HCT116 (cell line): Measurements from ENCODE around the gene TUBA3D.

Experiments used
- POLR2AphosphoS5 ChIP-seq: IDR thresholded peaks from 2 replicates; pipeline ENCODE4 v1.6.1; 2011; ENCODE audit warnings: mild to moderate bottlenecking, low read depth, low read length, moderate library complexity
- TF ChIP-seq, protein P1 (sequence below), 3 experiments: fragments of 200-600 bp in 1 of 3; sonication (generic) in 1 of 3; IDR thresholded peaks in 2 of 3; conservative IDR thresholded peaks in 1 of 3; 2 replicates each; pipeline ENCODE4 v1.5.1; 2012 to 2017; ENCODE audit warnings: low read depth in 2 of 3, low read length in 2 of 3, antibody characterized with exemption in 1 of 3, borderline replicate concordance in 1 of 3, control low read depth in 1 of 3, mild to moderate bottlenecking in 1 of 3, mixed read lengths in 1 of 3, mixed run types in 1 of 3, moderate library complexity in 1 of 3; ENCODE audit not compliant: insufficient read depth in 1 of 3
- TF ChIP-seq, protein P2 (sequence below): IDR thresholded peaks from 2 replicates; pipeline ENCODE4 v1.6.1; 2012

DNA sequence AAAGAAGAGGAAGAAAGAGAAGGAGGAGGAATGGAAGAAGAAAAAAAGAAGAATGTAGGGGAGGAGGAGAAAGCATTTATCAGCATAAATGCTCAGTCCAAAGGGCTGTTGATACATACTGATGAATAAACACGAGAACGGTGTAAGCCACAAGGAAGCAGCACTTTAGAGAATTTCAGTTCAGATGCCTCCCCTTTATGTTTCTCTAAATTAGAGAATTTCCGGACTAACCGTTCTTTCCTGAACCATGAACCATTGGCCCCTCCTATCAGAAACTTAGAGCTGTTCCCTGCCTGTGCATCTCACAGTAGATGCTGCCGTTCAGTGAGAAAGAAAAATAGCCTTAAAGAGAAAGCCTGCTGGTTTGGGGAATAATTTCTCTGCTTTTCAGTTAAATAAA is 49.2 kb upstream of the TUBA3D start:
- TF ChIP-seq, protein P1, sequence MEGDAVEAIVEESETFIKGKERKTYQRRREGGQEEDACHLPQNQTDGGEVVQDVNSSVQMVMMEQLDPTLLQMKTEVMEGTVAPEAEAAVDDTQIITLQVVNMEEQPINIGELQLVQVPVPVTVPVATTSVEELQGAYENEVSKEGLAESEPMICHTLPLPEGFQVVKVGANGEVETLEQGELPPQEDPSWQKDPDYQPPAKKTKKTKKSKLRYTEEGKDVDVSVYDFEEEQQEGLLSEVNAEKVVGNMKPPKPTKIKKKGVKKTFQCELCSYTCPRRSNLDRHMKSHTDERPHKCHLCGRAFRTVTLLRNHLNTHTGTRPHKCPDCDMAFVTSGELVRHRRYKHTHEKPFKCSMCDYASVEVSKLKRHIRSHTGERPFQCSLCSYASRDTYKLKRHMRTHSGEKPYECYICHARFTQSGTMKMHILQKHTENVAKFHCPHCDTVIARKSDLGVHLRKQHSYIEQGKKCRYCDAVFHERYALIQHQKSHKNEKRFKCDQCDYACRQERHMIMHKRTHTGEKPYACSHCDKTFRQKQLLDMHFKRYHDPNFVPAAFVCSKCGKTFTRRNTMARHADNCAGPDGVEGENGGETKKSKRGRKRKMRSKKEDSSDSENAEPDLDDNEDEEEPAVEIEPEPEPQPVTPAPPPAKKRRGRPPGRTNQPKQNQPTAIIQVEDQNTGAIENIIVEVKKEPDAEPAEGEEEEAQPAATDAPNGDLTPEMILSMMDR (IDR thresholded peaks at IDR 0.05 in 2 of 3, conservative IDR thresholded peaks at IDR 0.05 in 1 of 3; ENCODE audit: borderline replicate concordance in 1 of 3, insufficient read depth in 1 of 3, low read depth in 2 of 3, low read length in 2 of 3) = no peak
- TF ChIP-seq, protein P2, sequence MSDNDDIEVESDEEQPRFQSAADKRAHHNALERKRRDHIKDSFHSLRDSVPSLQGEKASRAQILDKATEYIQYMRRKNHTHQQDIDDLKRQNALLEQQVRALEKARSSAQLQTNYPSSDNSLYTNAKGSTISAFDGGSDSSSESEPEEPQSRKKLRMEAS = no peak
- TF ChIP-seq POLR2AphosphoS5 = no peak
